SK-N-MC (cell line): ENCODE results near the gene OR13H1.
"Not testable (repeated sequence)": the region's sequence is repeated elsewhere in the genome, so short reads cannot be mapped to it uniquely, and the experiment has no call there.

Source experiments
- DNase-seq: peaks from one replicate; pipeline ENCODE4 v3.0.0-alpha.2; 2011; ENCODE audit warnings: low read depth, low spot score
- H3K27ac ChIP-seq: fragments of 200-600 bp; sonication (generic); 2 replicates; pipeline ENCODE4 v1.5.1; 2016; ENCODE audit warnings: mixed run types
- H3K36me3 ChIP-seq: fragments of 200-600 bp; sonication (generic); 2 replicates; pipeline ENCODE4 v1.6.1; 2017; ENCODE audit warnings: antibody characterized with exemption, low read length, mixed read lengths; ENCODE audit not compliant: insufficient read depth
- H3K4me3 ChIP-seq: fragments of 200-600 bp; sonication (generic); 2 replicates; pipeline ENCODE4 v1.5.1; 2016
- H3K9ac ChIP-seq: fragments of 200-600 bp; sonication (generic); 2 replicates; pipeline ENCODE4 v1.8.0; 2017; ENCODE audit warnings: mixed run types, mixed read lengths; ENCODE audit not compliant: insufficient read length
- H3K9me3 ChIP-seq: fragments of 200-600 bp; sonication (generic); 2 replicates; pipeline ENCODE4 v1.6.1; 2017; ENCODE audit warnings: low read depth, mild to moderate bottlenecking, antibody characterized with exemption, low read length, moderate library complexity, mixed read lengths
- EZH2 ChIP-seq: fragments of 200-600 bp; sonication (generic); IDR thresholded peaks from one replicate; pipeline ENCODE4 v1.6.1; 2017; ENCODE audit warnings: antibody characterized with exemption
- FOXP2 ChIP-seq: optimal IDR thresholded peaks from 2 replicates; pipeline ENCODE3; 2011; ENCODE audit warnings: mild to moderate bottlenecking, moderate library complexity; ENCODE audit not compliant: insufficient read depth; ENCODE audit errors: extremely low read length, control extremely low read depth
- POLR2AphosphoS5 ChIP-seq: IDR thresholded peaks from 2 replicates; pipeline ENCODE4 v1.6.1; 2012; ENCODE audit warnings: mild to moderate bottlenecking, low read depth, low read length, borderline replicate concordance

OR13H1 gene, protein sequence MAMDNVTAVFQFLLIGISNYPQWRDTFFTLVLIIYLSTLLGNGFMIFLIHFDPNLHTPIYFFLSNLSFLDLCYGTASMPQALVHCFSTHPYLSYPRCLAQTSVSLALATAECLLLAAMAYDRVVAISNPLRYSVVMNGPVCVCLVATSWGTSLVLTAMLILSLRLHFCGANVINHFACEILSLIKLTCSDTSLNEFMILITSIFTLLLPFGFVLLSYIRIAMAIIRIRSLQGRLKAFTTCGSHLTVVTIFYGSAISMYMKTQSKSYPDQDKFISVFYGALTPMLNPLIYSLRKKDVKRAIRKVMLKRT

GRCh38 chrX:131543774-131544173 lies at the start of gene OR13H1:
OR13H1 (plus strand) TSS chrX:131544074; CDS start chrX:131544074, 0 bp downstream.
- Histone ChIP-seq H3K9me3 (no peaks in the 10 kb centered on the region), H3K4me3 (no peak within 1 kb of the TSS), H3K27ac (no peak within 1 kb of the TSS), H3K9ac (no peak within 1 kb of the TSS), H3K36me3 (no peaks in the 10 kb centered on the region)
- no peak for DNase-seq
- no peak for TF ChIP-seq FOXP2
- TF ChIP-seq EZH2: no peak
- TF ChIP-seq POLR2AphosphoS5: no peak

GRCh38 chrX:131501556-131501955 lies 42.3 kb upstream of the OR13H1 start:
- H3K4me3 ChIP-seq, H3K27ac ChIP-seq, H3K9me3 ChIP-seq, H3K36me3 ChIP-seq, H3K9ac ChIP-seq, DNase-seq: not testable (repeated sequence)

DNA sequence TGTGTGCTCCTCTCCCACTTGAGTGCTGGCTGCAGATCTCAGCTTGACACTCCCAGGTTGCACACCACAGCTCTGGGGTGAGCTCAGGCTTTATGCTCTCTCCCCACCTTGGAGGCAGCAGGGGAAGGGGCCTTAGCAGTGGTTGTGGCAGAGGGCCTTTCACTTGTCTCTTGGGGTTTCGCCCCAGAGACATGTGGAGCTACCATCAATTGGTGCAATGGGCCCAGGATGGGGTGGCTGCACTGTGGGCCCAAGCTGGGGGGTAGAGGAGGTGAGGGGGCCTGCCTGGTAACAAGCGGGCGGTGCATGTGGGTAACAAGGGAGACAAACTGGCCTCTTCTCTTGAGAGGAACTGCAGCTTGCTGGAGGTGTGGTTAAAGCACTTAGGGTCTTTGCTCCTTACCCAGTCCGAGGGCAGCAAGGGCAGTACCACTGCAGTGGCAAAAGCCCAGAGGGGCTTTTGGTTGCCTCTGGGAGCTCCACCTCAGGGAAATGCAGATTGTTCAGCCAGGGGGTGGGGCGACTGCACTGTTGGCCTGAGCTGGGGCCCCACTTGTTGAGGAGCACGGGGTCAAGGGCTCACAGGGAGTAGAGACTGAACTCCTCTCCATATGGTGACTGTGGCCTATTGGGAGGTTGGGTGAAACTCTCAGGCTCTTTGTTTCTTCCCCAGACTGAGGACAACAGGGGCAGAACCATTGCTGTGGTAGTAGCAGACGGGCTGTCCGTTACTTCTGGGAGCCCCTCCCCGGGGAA lies 30.5 kb upstream of the OR13H1 start:
- H3K27ac ChIP-seq: no peak overlapping the region

DNA sequence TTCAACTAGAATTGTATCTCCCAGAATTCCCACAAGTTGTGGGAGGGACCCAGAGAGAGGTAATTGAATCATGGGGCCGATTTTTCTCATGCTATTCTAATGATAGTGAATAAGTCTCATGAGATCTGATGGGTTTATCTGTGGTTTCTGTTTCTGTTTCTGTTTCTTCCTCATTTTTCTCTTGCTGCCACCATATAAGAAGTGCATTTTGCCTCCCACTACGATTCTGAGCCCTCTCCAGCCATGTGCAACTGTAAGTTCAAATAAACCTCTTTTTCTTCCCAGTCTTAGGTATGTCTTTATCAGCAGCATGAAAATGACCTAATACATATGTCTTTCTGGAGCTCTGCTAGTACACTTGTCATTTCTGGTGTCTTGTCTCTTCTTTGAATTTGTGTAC lies 22.1 kb upstream of the OR13H1 start:
- no peaks in the 10 kb centered on the region for H3K9me3 ChIP-seq
- DNase-seq: no peak

More for the DNA sequence above, 30.5 kb upstream of the OR13H1 start:
- TF ChIP-seq EZH2: no peak
- TF ChIP-seq FOXP2: no peak
- no peak for TF ChIP-seq POLR2AphosphoS5
- no peak overlapping the region for H3K4me3 ChIP-seq
- no peak for DNase-seq
- no peaks in the 10 kb centered on the region for H3K9me3 ChIP-seq
- no peak overlapping the region for H3K9ac ChIP-seq
- no peaks in the 10 kb centered on the region for H3K36me3 ChIP-seq

DNA sequence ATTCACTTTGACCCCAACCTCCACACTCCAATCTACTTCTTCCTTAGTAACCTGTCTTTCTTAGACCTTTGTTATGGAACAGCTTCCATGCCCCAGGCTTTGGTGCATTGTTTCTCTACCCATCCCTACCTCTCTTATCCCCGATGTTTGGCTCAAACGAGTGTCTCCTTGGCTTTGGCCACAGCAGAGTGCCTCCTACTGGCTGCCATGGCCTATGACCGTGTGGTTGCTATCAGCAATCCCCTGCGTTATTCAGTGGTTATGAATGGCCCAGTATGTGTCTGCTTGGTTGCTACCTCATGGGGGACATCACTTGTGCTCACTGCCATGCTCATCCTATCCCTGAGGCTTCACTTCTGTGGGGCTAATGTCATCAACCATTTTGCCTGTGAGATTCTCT lies 344 bp downstream of the OR13H1 start:
- Histone ChIP-seq H3K4me3 (no peak overlapping the region), H3K27ac (no peak overlapping the region), H3K36me3 (no peaks in the 10 kb centered on the region), H3K9ac (no peak overlapping the region), H3K9me3 (no peaks in the 10 kb centered on the region)
- TF ChIP-seq EZH2 (no peak), POLR2AphosphoS5 (no peak), FOXP2 (no peak)
- no peak for DNase-seq

More for the DNA sequence above, 22.1 kb upstream of the OR13H1 start:
- H3K27ac ChIP-seq: no peak overlapping the region
- H3K9ac ChIP-seq: no peak overlapping the region
- H3K4me3 ChIP-seq: no peak overlapping the region
- TF ChIP-seq FOXP2 (no peak), EZH2 (no peak), POLR2AphosphoS5 (no peak)
- no peaks in the 10 kb centered on the region for H3K36me3 ChIP-seq

DNA sequence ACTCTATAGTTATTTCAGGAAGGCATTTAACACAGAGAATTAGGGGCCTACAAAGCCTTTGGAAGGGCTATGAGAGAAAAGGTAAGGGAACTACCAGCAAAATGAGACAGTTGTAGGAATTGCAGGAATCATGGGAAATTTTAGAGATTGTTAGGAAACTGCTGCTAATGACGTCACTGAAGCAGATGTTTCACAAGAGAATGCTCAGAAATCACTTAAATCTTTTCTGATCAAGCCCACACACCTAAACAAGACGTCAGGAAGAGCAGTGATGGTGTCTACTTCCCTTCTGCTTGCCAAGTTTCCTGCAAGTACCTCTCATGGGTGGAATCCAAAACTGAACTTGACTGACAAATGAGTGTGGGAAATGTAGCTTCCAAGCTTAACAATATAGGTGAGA lies 5.1 kb downstream of the OR13H1 start:
- TF ChIP-seq FOXP2 (no peak), POLR2AphosphoS5 (no peak)
- H3K36me3 ChIP-seq: no peaks in the 10 kb centered on the region
- no peak for DNase-seq
- H3K9me3 ChIP-seq: no peaks in the 10 kb centered on the region
- no peak overlapping the region for H3K9ac ChIP-seq
- no peak overlapping the region for H3K27ac ChIP-seq
- no peak overlapping the region for H3K4me3 ChIP-seq

GRCh38 chrX:131552453-131552852 lies 8.6 kb downstream of the OR13H1 start:
- not testable (repeated sequence) for H3K9me3 ChIP-seq, H3K4me3 ChIP-seq, DNase-seq, H3K27ac ChIP-seq, H3K9ac ChIP-seq, H3K36me3 ChIP-seq

DNA sequence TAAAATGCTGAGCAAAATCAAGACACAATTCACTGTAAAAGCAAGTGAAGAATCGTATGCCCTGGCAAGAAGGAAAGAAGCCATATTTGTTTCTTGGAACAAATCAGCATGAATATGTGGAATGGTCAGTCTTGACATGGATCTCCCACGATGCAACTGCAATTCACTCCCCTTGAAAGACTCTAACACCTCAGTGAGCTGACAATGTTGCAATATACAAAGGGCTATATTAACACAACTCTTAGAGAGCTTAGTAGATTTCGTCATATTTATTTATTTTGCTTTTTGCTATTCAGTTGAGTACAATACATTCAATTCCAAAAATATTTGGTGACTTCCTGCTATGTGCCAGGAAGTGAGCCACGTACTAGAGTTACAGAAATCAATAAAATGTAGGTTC lies 14.7 kb downstream of the OR13H1 start:
- H3K4me3 ChIP-seq: no peak overlapping the region
- no peaks in the 10 kb centered on the region for H3K9me3 ChIP-seq
- DNase-seq: no peak
- TF ChIP-seq EZH2: no peak
- TF ChIP-seq POLR2AphosphoS5: no peak
- TF ChIP-seq FOXP2: no peak
- no peaks in the 10 kb centered on the region for H3K36me3 ChIP-seq
- H3K27ac ChIP-seq: no peak overlapping the region
- no peak overlapping the region for H3K9ac ChIP-seq
